Activated naive CD4-positive, alpha-beta T cell treated with anti-CD3 and anti-CD28 coated beads for 36 hours (primary cell): ENCODE measurements around the gene SNX20. TPM values are rescaled to one million over a fixed set of nuclear protein-coding genes. Genes with fewer than 3 reads are reported as not detected.

ENCODE experiments used
- CTCF ChIA-PET: fragments of 350-600 bp; sonication (Branson Sonifier 250); formaldehyde crosslinking; loops from one replicate; lab custom pipeline; 2021; ENCODE audit warnings: antibody characterized with exemption; lab: Charles Lee
- DNase-seq: peaks from one replicate; pipeline ENCODE4 v3.0.0-alpha.2; 2020
- H3K27ac Mint-ChIP-seq: one replicate; pipeline ENCODE4 v1.8.0; 2021; ENCODE audit warnings: mild to moderate bottlenecking, mixed read lengths
- H3K27me3 Mint-ChIP-seq: one replicate; pipeline ENCODE4 v1.8.0; 2021; ENCODE audit warnings: low read depth, mixed read lengths
- H3K36me3 Mint-ChIP-seq: one replicate; pipeline ENCODE4 v1.8.0; 2021; ENCODE audit warnings: low read depth, mixed read lengths
- H3K4me1 Mint-ChIP-seq: one replicate; pipeline ENCODE4 v1.8.0; 2021; ENCODE audit warnings: low read depth, mixed read lengths
- H3K4me3 Mint-ChIP-seq: one replicate; pipeline ENCODE4 v1.8.0; 2021; ENCODE audit warnings: mild to moderate bottlenecking, moderate library complexity, mixed read lengths
- H3K9me3 Mint-ChIP-seq: one replicate; pipeline ENCODE4 v1.8.0; 2021; ENCODE audit warnings: mixed read lengths
- intact Hi-C: fragments of 100-400 bp; cut with micrococcal nuclease; formaldehyde crosslinking; loops from one replicate; pipeline ENCODE4 v1.15.1; 2023
- total RNA-seq, 2 experiments: library from RNA; stranded (reverse); gene quantifications; one replicate each; pipeline ENCODE4 v1.2.3, GENCODE V29; 2021

SNX20 gene
- total RNA-seq, 2 experiments from 2014 or later: 29.6 to 30.3 TPM

GRCh38 chr16:50645563-50646220, 35.4 kb downstream of the SNX20 start:
- intact Hi-C loops: no loop called here
- CTCF ChIA-PET: interaction anchor here (0.6 to 1.6 kb wide), 9 partner anchors 8 to 1137 kb away, joined by 3 to 6 read pairs (median 4); no protein-coding TSS in a partner anchor
- H3K9me3 Mint-ChIP-seq: no peaks in the 10 kb centered on the region
- DNase-seq: no peak
- no peak overlapping the region for H3K4me3 Mint-ChIP-seq
- H3K27me3 Mint-ChIP-seq: no peaks in the 10 kb centered on the region
- H3K27ac Mint-ChIP-seq: no peak overlapping the region
- H3K36me3 Mint-ChIP-seq: no peaks in the 10 kb centered on the region
- H3K4me1 Mint-ChIP-seq: peaks cover 2% of the 10 kb centered on the region

- DNase-seq: peak; percentile 67
- H3K4me1 Mint-ChIP-seq: peaks cover 2% of the 10 kb centered on the region
- no peaks in the 10 kb centered on the region for H3K27me3 Mint-ChIP-seq
- no peaks in the 10 kb centered on the region for H3K36me3 Mint-ChIP-seq
- CTCF ChIA-PET: interaction anchor here (0.6 to 1.6 kb wide), 10 partner anchors 9 to 1136 kb away, joined by 3 to 6 read pairs (median 3); no protein-coding TSS in a partner anchor
- H3K9me3 Mint-ChIP-seq: no peaks in the 10 kb centered on the region
- intact Hi-C loops: loop anchor here (1.0 to 5.0 kb wide), 3 partner anchors 97 to 432 kb away; partner anchors contain the start of gene NKD1
- H3K27ac Mint-ChIP-seq: no peak overlapping the region
- H3K4me3 Mint-ChIP-seq: no peak overlapping the region
These were observed 36.4 kb downstream of the SNX20 start for GRCh38 chr16:50644729-50645128.

- no peaks in the 10 kb centered on the region for H3K9me3 Mint-ChIP-seq
- CTCF ChIA-PET: interaction anchor here (1.6 kb wide), 4 partner anchors 9 to 285 kb away, joined by 5 to 6 read pairs (median 5); no protein-coding TSS in a partner anchor
- intact Hi-C loops: loop anchor here (1.0 to 5.0 kb wide), 3 partner anchors 97 to 432 kb away; partner anchors contain the start of gene NKD1
- no peak overlapping the region for H3K4me3 Mint-ChIP-seq
- H3K27me3 Mint-ChIP-seq: no peaks in the 10 kb centered on the region
- H3K27ac Mint-ChIP-seq: no peak overlapping the region
- no peak for DNase-seq
- no peaks in the 10 kb centered on the region for H3K36me3 Mint-ChIP-seq
- peaks cover 2% of the 10 kb centered on the region for H3K4me1 Mint-ChIP-seq
These were observed 36.9 kb downstream of the SNX20 start for GRCh38 chr16:50644245-50644644.

- Mint-ChIP-seq H3K27ac (no peak overlapping the region), H3K4me1 (peaks cover 2% of the 10 kb centered on the region), H3K9me3 (no peaks in the 10 kb centered on the region), H3K4me3 (no peak overlapping the region), H3K36me3 (no peaks in the 10 kb centered on the region), H3K27me3 (no peaks in the 10 kb centered on the region)
- CTCF ChIA-PET: interaction anchor here (0.6 to 1.3 kb wide), 3 partner anchors 24 to 316 kb away, joined by 3 read pairs; no protein-coding TSS in a partner anchor
- intact Hi-C loops: loop anchor here (5.0 kb wide), 2 partner anchors 96 to 431 kb away; partner anchors contain the start of gene NKD1
- DNase-seq: no peak
These were observed 37.9 kb downstream of the SNX20 start for GRCh38 chr16:50643192-50643591.

- Mint-ChIP-seq H3K4me1 (peaks cover 2% of the 10 kb centered on the region), H3K9me3 (no peaks in the 10 kb centered on the region), H3K4me3 (no peak overlapping the region), H3K27me3 (no peaks in the 10 kb centered on the region), H3K36me3 (no peaks in the 10 kb centered on the region), H3K27ac (no peak overlapping the region)
- peak; percentile 37 for DNase-seq
- intact Hi-C loops: loop anchor here (5.0 kb wide), 2 partner anchors 95 to 430 kb away; partner anchors contain the start of gene NKD1
- CTCF ChIA-PET: interaction anchor here (0.6 to 1.3 kb wide), 5 partner anchors 25 to 417 kb away, joined by 3 read pairs; no protein-coding TSS in a partner anchor
These were observed 38.8 kb downstream of the SNX20 start for GRCh38 chr16:50642349-50642748.

GRCh38 chr16:50641818-50642187, 39.3 kb downstream of the SNX20 start:
- intact Hi-C loops: loop anchor here (5.0 kb wide), 2 partner anchors 95 to 430 kb away; partner anchors contain the start of gene NKD1
- no peaks in the 10 kb centered on the region for H3K9me3 Mint-ChIP-seq

GRCh38 chr16:50640919-50641817, 39.9 kb downstream of the SNX20 start:
- Mint-ChIP-seq H3K4me1 (peaks cover 2% of the 10 kb centered on the region), H3K4me3 (no peak overlapping the region), H3K27ac (no peak overlapping the region), H3K9me3 (no peaks in the 10 kb centered on the region), H3K36me3 (no peaks in the 10 kb centered on the region), H3K27me3 (no peaks in the 10 kb centered on the region)
- no peak for DNase-seq
- intact Hi-C loops: loop anchor here (5.0 kb wide), 2 partner anchors 94 to 429 kb away; partner anchors contain the start of gene NKD1
- CTCF ChIA-PET: interaction anchor here (1.1 kb wide), 1 partner anchor 103 kb away, joined by 3 read pairs; no protein-coding TSS in a partner anchor

More at GRCh38 chr16:50641818-50642187, 39.3 kb downstream of the SNX20 start:
- no peak for DNase-seq
- Mint-ChIP-seq H3K36me3 (no peaks in the 10 kb centered on the region), H3K27ac (no peak overlapping the region), H3K4me3 (no peak overlapping the region), H3K27me3 (no peaks in the 10 kb centered on the region), H3K4me1 (peaks cover 2% of the 10 kb centered on the region)
- CTCF ChIA-PET: interaction anchor here (1.1 kb wide), 1 partner anchor 102 kb away, joined by 3 read pairs; no protein-coding TSS in a partner anchor

GRCh38 chr16:50640391-50640790, 40.7 kb downstream of the SNX20 start:
- intact Hi-C loops: loop anchor here (5.0 kb wide), 2 partner anchors 93 to 428 kb away; partner anchors contain the start of gene NKD1
- Mint-ChIP-seq H3K27ac (no peak overlapping the region), H3K36me3 (no peaks in the 10 kb centered on the region), H3K27me3 (no peaks in the 10 kb centered on the region), H3K9me3 (no peaks in the 10 kb centered on the region), H3K4me1 (peaks cover 4% of the 10 kb centered on the region), H3K4me3 (no peak overlapping the region)
- CTCF ChIA-PET: no interaction called here
- no peak for DNase-seq

GRCh38 chr16:50638816-50639670, 42.1 kb downstream of the SNX20 start:
- no peak overlapping the region for H3K27ac Mint-ChIP-seq
- no peak for DNase-seq
- no peaks in the 10 kb centered on the region for H3K27me3 Mint-ChIP-seq
- intact Hi-C loops: no loop called here
- peaks cover 2% of the 10 kb centered on the region for H3K4me1 Mint-ChIP-seq
- no peak overlapping the region for H3K4me3 Mint-ChIP-seq
- CTCF ChIA-PET: no interaction called here
- no peaks in the 10 kb centered on the region for H3K36me3 Mint-ChIP-seq
- H3K9me3 Mint-ChIP-seq: no peaks in the 10 kb centered on the region

GRCh38 chr16:50637716-50638602, 43.2 kb downstream of the SNX20 start:
- H3K4me1 Mint-ChIP-seq: peaks cover 2% of the 10 kb centered on the region
- H3K27me3 Mint-ChIP-seq: no peaks in the 10 kb centered on the region
- intact Hi-C loops: no loop called here
- H3K27ac Mint-ChIP-seq: no peak overlapping the region
- CTCF ChIA-PET: interaction anchor here (0.6 to 1.2 kb wide), 2 partner anchors 28 to 166 kb away, joined by 3 read pairs; no protein-coding TSS in a partner anchor
- no peak for DNase-seq
- no peaks in the 10 kb centered on the region for H3K9me3 Mint-ChIP-seq
- no peak overlapping the region for H3K4me3 Mint-ChIP-seq
- H3K36me3 Mint-ChIP-seq: no peaks in the 10 kb centered on the region
